Kidney epithelial cell (primary cell): Measurements from ENCODE around the gene ZNF571. TPM values are rescaled to one million over a fixed set of nuclear protein-coding genes. Genes with fewer than 3 reads are reported as not detected.

Experiments
- DNase-seq: peaks from one replicate; pipeline ENCODE4 v3.0.0-alpha.2; 2010; ENCODE audit warnings: low read depth
- H3K27me3 ChIP-seq: 2 replicates; pipeline ENCODE4 v1.6.0; 2011; ENCODE audit warnings: low read length; ENCODE audit not compliant: control insufficient read depth, insufficient read depth
- H3K36me3 ChIP-seq: 2 replicates; pipeline ENCODE4 v1.5.1; 2011; ENCODE audit warnings: low read length; ENCODE audit not compliant: control insufficient read depth, insufficient read depth
- H3K4me3 ChIP-seq: 2 replicates; pipeline ENCODE4 v1.5.1; 2011; ENCODE audit warnings: low read depth, mild to moderate bottlenecking, control low read depth, low read length
- total RNA-seq: library from RNA; depleted of rRNA; stranded (reverse); fragments of >200 nt; gene quantifications from 2 replicates; pipeline ENCODE4 v1.2.3, GENCODE V29; 2015
- TF ChIP-seq, protein P1 (sequence below): IDR thresholded peaks from 2 replicates; pipeline ENCODE4 v1.5.1; 2011; ENCODE audit warnings: mild to moderate bottlenecking, moderate library complexity, low read length, control low read depth, inconsistent platforms; ENCODE audit not compliant: insufficient read depth, poor library complexity, severe bottlenecking

ZNF571 gene
- total RNA-seq, 1 donor from 2014 or later: 3.3 TPM

DNA sequence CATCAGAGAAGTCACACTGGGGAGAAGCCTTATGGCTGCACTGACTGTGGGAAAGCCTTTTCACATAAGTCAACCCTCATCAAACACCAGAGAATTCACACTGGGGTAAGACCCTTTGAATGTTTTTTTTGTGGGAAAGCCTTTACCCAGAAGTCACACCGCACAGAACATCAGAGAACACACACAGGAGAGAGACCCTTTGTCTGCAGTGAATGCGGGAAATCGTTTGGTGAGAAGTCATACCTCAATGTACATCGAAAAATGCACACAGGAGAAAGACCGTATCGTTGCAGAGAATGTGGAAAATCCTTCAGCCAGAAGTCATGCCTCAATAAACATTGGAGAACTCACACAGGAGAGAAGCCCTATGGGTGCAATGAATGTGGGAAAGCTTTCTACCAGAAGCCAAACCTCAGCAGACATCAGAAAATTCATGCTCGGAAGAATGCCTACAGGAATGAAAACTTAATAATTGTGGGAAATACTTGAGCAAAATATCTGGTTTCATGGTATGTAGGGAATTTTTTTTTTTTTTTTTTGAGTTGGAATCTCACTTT is 57.1 kb downstream of the ZNF571 start:
- no peaks in the 10 kb centered on the region for H3K36me3 ChIP-seq
- TF ChIP-seq, protein P1, sequence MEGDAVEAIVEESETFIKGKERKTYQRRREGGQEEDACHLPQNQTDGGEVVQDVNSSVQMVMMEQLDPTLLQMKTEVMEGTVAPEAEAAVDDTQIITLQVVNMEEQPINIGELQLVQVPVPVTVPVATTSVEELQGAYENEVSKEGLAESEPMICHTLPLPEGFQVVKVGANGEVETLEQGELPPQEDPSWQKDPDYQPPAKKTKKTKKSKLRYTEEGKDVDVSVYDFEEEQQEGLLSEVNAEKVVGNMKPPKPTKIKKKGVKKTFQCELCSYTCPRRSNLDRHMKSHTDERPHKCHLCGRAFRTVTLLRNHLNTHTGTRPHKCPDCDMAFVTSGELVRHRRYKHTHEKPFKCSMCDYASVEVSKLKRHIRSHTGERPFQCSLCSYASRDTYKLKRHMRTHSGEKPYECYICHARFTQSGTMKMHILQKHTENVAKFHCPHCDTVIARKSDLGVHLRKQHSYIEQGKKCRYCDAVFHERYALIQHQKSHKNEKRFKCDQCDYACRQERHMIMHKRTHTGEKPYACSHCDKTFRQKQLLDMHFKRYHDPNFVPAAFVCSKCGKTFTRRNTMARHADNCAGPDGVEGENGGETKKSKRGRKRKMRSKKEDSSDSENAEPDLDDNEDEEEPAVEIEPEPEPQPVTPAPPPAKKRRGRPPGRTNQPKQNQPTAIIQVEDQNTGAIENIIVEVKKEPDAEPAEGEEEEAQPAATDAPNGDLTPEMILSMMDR: no peak
- H3K27me3 ChIP-seq: no peaks in the 10 kb centered on the region
- no peak for DNase-seq
- no peak overlapping the region for H3K4me3 ChIP-seq

DNA sequence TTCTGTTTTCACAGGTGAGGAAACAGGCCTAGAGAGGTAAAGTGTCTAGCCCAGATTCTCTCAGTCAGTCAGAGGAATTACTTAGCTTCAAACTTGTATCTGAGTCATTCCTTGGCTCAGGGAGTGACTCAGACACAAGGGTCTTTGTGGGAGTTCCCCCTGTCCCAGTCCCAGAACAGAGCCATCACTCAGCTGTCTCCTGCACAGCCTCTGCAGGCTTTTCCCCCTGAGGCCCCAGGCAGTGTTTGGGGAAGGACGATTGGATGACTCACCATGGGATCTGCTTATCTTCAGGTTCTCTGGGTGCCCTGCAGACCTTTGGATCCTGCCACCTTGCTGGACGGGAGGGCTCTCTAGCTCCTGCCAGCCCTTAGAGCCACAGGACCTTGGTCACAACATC is 74.7 kb downstream of the ZNF571 start:
- TF ChIP-seq, protein P1: no peak
- no peak for DNase-seq
- Histone ChIP-seq H3K27me3 (no peaks in the 10 kb centered on the region), H3K36me3 (no peaks in the 10 kb centered on the region), H3K4me3 (no peak overlapping the region)

Other genes starting within 250 kb of the ZNF571 start
- 2.8 and 3.4 TPM in 2 replicates for gene ZNF527, start 223.7 kb downstream of the ZNF571 start, total RNA-seq
- 4.7 and 5.0 TPM in 2 replicates for gene ZNF569, start 127.3 kb downstream of the ZNF571 start, total RNA-seq
- 5.8 and 7.8 TPM in 2 replicates for gene ZNF570, start 125.4 kb downstream of the ZNF571 start, total RNA-seq
- gene ZNF793, start 87.9 kb downstream of the ZNF571 start, total RNA-seq: 3.4 and 7.7 TPM in 2 replicates
- gene ZNF540, start 84 bp upstream of the ZNF571 start, total RNA-seq: 0.58 and 1.7 TPM in 2 replicates
- gene ZFP30, start 60.7 kb upstream of the ZNF571 start, total RNA-seq: 7.3 and 11.6 TPM in 2 replicates
- 3.9 and 5.3 TPM in 2 replicates for gene ZNF607, start 125.0 kb upstream of the ZNF571 start, total RNA-seq
- 3.1 and 14.1 TPM in 2 replicates for gene ZNF573, start 184.8 kb upstream of the ZNF571 start, total RNA-seq